GM12873 (cell line): ENCODE results near the gene ADSS1.

Source experiments
- CTCF ChIP-seq: IDR thresholded peaks from 2 replicates; pipeline ENCODE4 v1.5.1; 2012; ENCODE audit warnings: low read depth, mild to moderate bottlenecking, moderate library complexity, low read length, control low read depth; ENCODE audit not compliant: insufficient read depth; ENCODE audit errors: missing control alignments

The ADSS1 gene

GRCh38 chr14:104741803-104742251 is 17.8 kb downstream of the ADSS1 start:
- no peak for TF ChIP-seq CTCF

GRCh38 chr14:104742586-104743455 is 18.8 kb downstream of the ADSS1 start:
- TF ChIP-seq CTCF = no peak

GRCh38 chr14:104743461-104744380 is 19.7 kb downstream of the ADSS1 start:
- no peak for TF ChIP-seq CTCF

- TF ChIP-seq CTCF = no peak
These were observed 20.5 kb downstream of the ADSS1 start for GRCh38 chr14:104744484-104744883.

- TF ChIP-seq CTCF = no peak
These were observed 21.4 kb downstream of the ADSS1 start for GRCh38 chr14:104745431-104745830.

GRCh38 chr14:104746071-104746545 is 22.1 kb downstream of the ADSS1 start:
- no peak for TF ChIP-seq CTCF

- no peak for TF ChIP-seq CTCF
These were observed 23.0 kb downstream of the ADSS1 start for GRCh38 chr14:104746934-104747481.
